SK-N-SH treated with all-trans-retinoic acid at 6 μM for 48 hours (cell line): ENCODE measurements around the gene PIEZO1.

ENCODE experiments used
- BACH2 ChIP-seq: fragments of 250-450 bp; sonication (Bioruptor Pico); IDR thresholded peaks from 2 replicates; pipeline ENCODE4 v1.9.0; 2021; ENCODE audit warnings: mild to moderate bottlenecking, borderline replicate concordance
- GLIS3 ChIP-seq: fragments of 250-450 bp; sonication (Bioruptor Pico); IDR thresholded peaks from 2 replicates; pipeline ENCODE4 v1.5.0; 2020; ENCODE audit warnings: mild to moderate bottlenecking, moderate library complexity
- ISL1 ChIP-seq: fragments of 250-450 bp; sonication (Bioruptor Pico); IDR thresholded peaks from 2 replicates; pipeline ENCODE4 v2.1.2; 2022; ENCODE audit warnings: mild to moderate bottlenecking, moderate library complexity
- RARB ChIP-seq: fragments of 250-450 bp; sonication (Bioruptor Pico); IDR thresholded peaks from 2 replicates; pipeline ENCODE4 v1.8.0; 2021; ENCODE audit warnings: mild to moderate bottlenecking, moderate library complexity
- TCF4 ChIP-seq: fragments of 250-450 bp; sonication (Bioruptor Pico); IDR thresholded peaks from 2 replicates; pipeline ENCODE4 v1.8.0; 2021; ENCODE audit warnings: mild to moderate bottlenecking, moderate library complexity, borderline replicate concordance
- ZC3H10 ChIP-seq: fragments of 250-450 bp; sonication (Bioruptor Pico); IDR thresholded peaks from 2 replicates; pipeline ENCODE4 v1.5.1; 2021; ENCODE audit warnings: mild to moderate bottlenecking, moderate library complexity
- ZFP3 ChIP-seq: fragments of 250-450 bp; sonication (Bioruptor Pico); IDR thresholded peaks from 2 replicates; pipeline ENCODE4 v1.5.0; 2020; ENCODE audit warnings: mild to moderate bottlenecking, moderate library complexity
- ZNF565 ChIP-seq: fragments of 450-650 bp; formaldehyde crosslinking; conservative IDR thresholded peaks from 2 replicates; pipeline ENCODE4 v1.5.0; 2020; ENCODE audit warnings: low read depth, mild to moderate bottlenecking, moderate library complexity
- ZNF70 ChIP-seq: fragments of 450-650 bp; formaldehyde crosslinking; IDR thresholded peaks from 2 replicates; pipeline ENCODE4 v1.5.0; 2020; ENCODE audit warnings: mild to moderate bottlenecking, moderate library complexity
- ZNF8 ChIP-seq: fragments of 450-650 bp; formaldehyde crosslinking; IDR thresholded peaks from 2 replicates; pipeline ENCODE4 v1.5.0; 2020; ENCODE audit warnings: mild to moderate bottlenecking, moderate library complexity
- TF ChIP-seq, protein P1 (sequence below): fragments of 250-450 bp; sonication (Bioruptor Pico); IDR thresholded peaks from 2 replicates; pipeline ENCODE4 v1.8.0; 2020; ENCODE audit warnings: mild to moderate bottlenecking, moderate library complexity, borderline replicate concordance
- TF ChIP-seq, protein P2 (sequence below): fragments of 250-450 bp; sonication (Bioruptor Pico); IDR thresholded peaks from 2 replicates; pipeline ENCODE4 v1.5.0; 2020; ENCODE audit warnings: mild to moderate bottlenecking, moderate library complexity

DNA sequence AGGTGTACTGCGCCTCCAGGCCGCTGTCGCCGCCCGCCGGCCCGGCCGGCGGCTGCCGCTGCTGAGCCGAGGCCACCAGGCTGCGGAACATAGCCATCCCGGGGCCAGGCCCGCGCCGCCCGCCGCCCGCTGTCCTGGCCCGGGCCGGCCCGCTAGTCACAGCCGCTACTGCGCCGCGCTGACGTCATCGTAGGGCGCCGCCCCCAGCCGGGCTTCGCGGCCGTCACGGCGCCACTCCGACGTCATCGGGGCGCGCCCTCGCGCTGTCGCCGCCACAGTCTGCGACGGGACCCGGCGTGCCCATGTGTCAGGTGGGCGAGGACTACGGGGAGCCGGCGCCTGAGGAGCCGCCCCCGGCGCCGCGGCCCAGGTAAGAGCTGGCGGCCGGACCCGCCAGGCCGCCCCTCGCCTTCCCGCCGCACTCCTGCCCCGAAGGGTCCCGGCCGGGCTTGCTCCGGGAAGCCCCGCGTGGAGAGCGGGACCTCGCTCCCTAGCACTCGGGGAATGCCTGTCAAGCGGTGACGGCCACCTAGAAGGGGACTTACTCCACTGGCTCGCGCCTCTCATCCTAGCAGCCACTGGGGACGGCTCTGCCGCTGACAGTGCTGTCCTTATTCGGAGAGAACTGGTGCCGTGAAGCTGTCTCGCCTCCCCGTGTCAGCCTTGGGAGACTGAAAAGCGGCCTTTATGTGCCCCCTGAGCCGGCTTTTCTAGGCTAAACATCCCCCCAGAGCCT lies 78.6 kb downstream of the PIEZO1 start, which contains the start of the genes CTU2 and RNF166:
- no peak for TF ChIP-seq ZFP3 (CRISPR knock-in tag)
- no peak for TF ChIP-seq ZNF565
- TF ChIP-seq, protein P1, sequence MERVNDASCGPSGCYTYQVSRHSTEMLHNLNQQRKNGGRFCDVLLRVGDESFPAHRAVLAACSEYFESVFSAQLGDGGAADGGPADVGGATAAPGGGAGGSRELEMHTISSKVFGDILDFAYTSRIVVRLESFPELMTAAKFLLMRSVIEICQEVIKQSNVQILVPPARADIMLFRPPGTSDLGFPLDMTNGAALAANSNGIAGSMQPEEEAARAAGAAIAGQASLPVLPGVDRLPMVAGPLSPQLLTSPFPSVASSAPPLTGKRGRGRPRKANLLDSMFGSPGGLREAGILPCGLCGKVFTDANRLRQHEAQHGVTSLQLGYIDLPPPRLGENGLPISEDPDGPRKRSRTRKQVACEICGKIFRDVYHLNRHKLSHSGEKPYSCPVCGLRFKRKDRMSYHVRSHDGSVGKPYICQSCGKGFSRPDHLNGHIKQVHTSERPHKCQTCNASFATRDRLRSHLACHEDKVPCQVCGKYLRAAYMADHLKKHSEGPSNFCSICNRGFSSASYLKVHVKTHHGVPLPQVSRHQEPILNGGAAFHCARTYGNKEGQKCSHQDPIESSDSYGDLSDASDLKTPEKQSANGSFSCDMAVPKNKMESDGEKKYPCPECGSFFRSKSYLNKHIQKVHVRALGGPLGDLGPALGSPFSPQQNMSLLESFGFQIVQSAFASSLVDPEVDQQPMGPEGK (CRISPR knock-in tag) = no peak
- no peak for TF ChIP-seq GLIS3 (CRISPR knock-in tag)
- no peak for TF ChIP-seq ZC3H10 (CRISPR knock-in tag)
- TF ChIP-seq, protein P2, sequence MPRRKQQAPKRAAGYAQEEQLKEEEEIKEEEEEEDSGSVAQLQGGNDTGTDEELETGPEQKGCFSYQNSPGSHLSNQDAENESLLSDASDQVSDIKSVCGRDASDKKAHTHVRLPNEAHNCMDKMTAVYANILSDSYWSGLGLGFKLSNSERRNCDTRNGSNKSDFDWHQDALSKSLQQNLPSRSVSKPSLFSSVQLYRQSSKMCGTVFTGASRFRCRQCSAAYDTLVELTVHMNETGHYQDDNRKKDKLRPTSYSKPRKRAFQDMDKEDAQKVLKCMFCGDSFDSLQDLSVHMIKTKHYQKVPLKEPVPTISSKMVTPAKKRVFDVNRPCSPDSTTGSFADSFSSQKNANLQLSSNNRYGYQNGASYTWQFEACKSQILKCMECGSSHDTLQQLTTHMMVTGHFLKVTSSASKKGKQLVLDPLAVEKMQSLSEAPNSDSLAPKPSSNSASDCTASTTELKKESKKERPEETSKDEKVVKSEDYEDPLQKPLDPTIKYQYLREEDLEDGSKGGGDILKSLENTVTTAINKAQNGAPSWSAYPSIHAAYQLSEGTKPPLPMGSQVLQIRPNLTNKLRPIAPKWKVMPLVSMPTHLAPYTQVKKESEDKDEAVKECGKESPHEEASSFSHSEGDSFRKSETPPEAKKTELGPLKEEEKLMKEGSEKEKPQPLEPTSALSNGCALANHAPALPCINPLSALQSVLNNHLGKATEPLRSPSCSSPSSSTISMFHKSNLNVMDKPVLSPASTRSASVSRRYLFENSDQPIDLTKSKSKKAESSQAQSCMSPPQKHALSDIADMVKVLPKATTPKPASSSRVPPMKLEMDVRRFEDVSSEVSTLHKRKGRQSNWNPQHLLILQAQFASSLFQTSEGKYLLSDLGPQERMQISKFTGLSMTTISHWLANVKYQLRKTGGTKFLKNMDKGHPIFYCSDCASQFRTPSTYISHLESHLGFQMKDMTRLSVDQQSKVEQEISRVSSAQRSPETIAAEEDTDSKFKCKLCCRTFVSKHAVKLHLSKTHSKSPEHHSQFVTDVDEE (CRISPR knock-in tag) = no peak
- 0 out of 2 replicates have a peak, but pooled peaks have one; percentile 61 for TF ChIP-seq BACH2 (CRISPR knock-in tag)
- no peak for TF ChIP-seq ISL1 (CRISPR knock-in tag)
- no peak for TF ChIP-seq ZNF8 (CRISPR knock-in tag)
- no peak for TF ChIP-seq ZNF70 (CRISPR knock-in tag)
- TF ChIP-seq RARB (CRISPR knock-in tag) = no peak
- no peak for TF ChIP-seq TCF4
